CD8-positive, alpha-beta memory T cell (primary cell): ENCODE results near the gene CLEC20A. TPM values are rescaled to one million over a fixed set of nuclear protein-coding genes. Genes with fewer than 3 reads are reported as not detected.
A peak's percentile ranks its signal among the peaks of the same experiment; 100 is the strongest.

Experiments used
- CTCF ChIA-PET: fragments of 350-600 bp; sonication (Branson Sonifier 250); formaldehyde crosslinking; loops from one replicate; lab custom pipeline; 2021; ENCODE audit warnings: antibody characterized with exemption; lab: Charles Lee
- POLR2A ChIA-PET: fragments of 350-600 bp; sonication (Branson Sonifier 250); formaldehyde crosslinking; loops from one replicate; lab custom pipeline; 2021; ENCODE audit warnings: antibody characterized with exemption; lab: Charles Lee
- DNase-seq, 5 donors: peaks; one replicate each; pipeline versions ENCODE4 v3.0.0 to v3.0.0-alpha.2; 2020 to 2022; ENCODE audit warnings: mixed read lengths in 1 of 5
- H3K27ac ChIP-seq: one replicate; pipeline ENCODE4 v1.7.0; 2013; ENCODE audit warnings: low read depth, mild to moderate bottlenecking, low read length, moderate library complexity
- H3K27me3 ChIP-seq: 2 replicates; pipeline ENCODE4 v1.7.0; 2013; ENCODE audit warnings: low read length, mild to moderate bottlenecking; ENCODE audit not compliant: insufficient read depth, poor library complexity, severe bottlenecking
- H3K36me3 ChIP-seq: 2 replicates; pipeline ENCODE4 v1.7.0; 2013; ENCODE audit warnings: mild to moderate bottlenecking, low read length, moderate library complexity; ENCODE audit not compliant: insufficient read depth
- H3K4me1 ChIP-seq: 2 replicates; pipeline ENCODE4 v1.7.0; 2013; ENCODE audit warnings: mild to moderate bottlenecking, low read length, moderate library complexity; ENCODE audit not compliant: insufficient read depth
- H3K4me3 ChIP-seq: 2 replicates; pipeline ENCODE4 v1.7.0; 2013; ENCODE audit warnings: mild to moderate bottlenecking, low read length
- H3K9me3 ChIP-seq: 2 replicates; pipeline ENCODE4 v1.7.0; 2013; ENCODE audit warnings: mild to moderate bottlenecking, low read length
- H3K27ac Mint-ChIP-seq, 8 donors: one replicate each; pipeline ENCODE4 v1.8.0; 2020 to 2021; ENCODE audit warnings: mixed read lengths in 8 of 8, mild to moderate bottlenecking in 6 of 8, inconsistent platforms in 3 of 8, moderate library complexity in 3 of 8
- H3K27me3 Mint-ChIP-seq, 2 donors: one replicate each; pipeline ENCODE4 v1.8.0; 2020 to 2021; ENCODE audit warnings: mixed read lengths in 2 of 2, mild to moderate bottlenecking in 1 of 2, moderate library complexity in 1 of 2
- H3K36me3 Mint-ChIP-seq, 3 donors: one replicate each; pipeline ENCODE4 v1.8.0; 2020 to 2021; ENCODE audit warnings: mixed read lengths in 3 of 3, inconsistent platforms in 1 of 3, mild to moderate bottlenecking in 1 of 3
- H3K4me1 Mint-ChIP-seq, 3 donors: one replicate each; pipeline ENCODE4 v1.8.0; 2020 to 2021; ENCODE audit warnings: mixed read lengths in 3 of 3, inconsistent platforms in 1 of 3, mild to moderate bottlenecking in 1 of 3
- H3K4me3 Mint-ChIP-seq, 7 donors: one replicate each; pipeline ENCODE4 v1.8.0; 2020 to 2021; ENCODE audit warnings: mixed read lengths in 7 of 7, mild to moderate bottlenecking in 6 of 7, moderate library complexity in 4 of 7, inconsistent platforms in 2 of 7
- H3K9me3 Mint-ChIP-seq, 5 donors: one replicate each; pipeline ENCODE4 v1.8.0; 2020 to 2022; ENCODE audit warnings: mixed read lengths in 5 of 5, mild to moderate bottlenecking in 3 of 5, moderate library complexity in 2 of 5, inconsistent platforms in 1 of 5
- polyA plus RNA-seq: library from polyadenylated mRNA; unstranded; fragments of 300-500 nt; fragmentation: Illumina TruSeq; gene quantifications from one replicate; pipeline ENCODE4 v1.2.3, GENCODE V29; 2021
- total RNA-seq, 2 experiments: library from RNA; stranded (reverse); gene quantifications; one replicate each; pipeline ENCODE4 v1.2.3, GENCODE V29; 2021

CLEC20A gene
- total and polyA plus RNA-seq, 3 experiments from 2014 or later = not detected

DNA sequence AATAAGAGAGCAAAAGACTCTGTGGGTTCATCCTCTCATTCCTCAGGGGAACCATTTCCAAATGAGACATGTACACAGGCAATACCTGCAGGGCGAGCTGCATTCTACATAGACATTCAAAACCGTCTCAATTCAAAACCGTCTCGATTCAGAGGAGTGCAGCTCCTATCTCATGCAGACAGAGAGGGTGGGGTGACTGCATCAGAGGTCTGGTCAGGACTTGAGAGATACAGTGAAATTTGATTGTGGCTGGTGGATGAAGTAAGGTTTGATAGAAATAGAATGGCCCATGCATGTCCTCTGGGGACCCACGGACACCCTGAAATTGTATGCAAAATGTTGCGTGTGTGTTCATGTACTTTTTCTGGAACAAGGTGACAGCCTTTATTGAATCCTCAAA, 43.4 kb upstream of the CLEC20A start:
- ChIA-PET CTCF (interaction anchor here (1.6 to 4.4 kb wide), 3 partner anchors 8 to 463 kb away, joined by 4 to 23 read pairs (median 8); no protein-coding TSS in a partner anchor), POLR2A (no interaction called here)
- H3K27me3 ChIP-seq = no peaks in the 10 kb centered on the region
- no peak overlapping the region for H3K4me3 ChIP-seq
- Mint-ChIP-seq H3K27ac (peak overlapping the region in 2 of 8 donors; percentile 21 to 28), H3K27me3 (peaks cover 0 to 6% of the 10 kb centered on the region in 2 donors), H3K4me3 (peak overlapping the region in 6 of 7 donors; percentile 3 to 98 (median 54)), H3K36me3 (peaks cover 0 to 3% (median 0%) of the 10 kb centered on the region in 3 donors), H3K4me1 (peaks cover 0 to 24% (median 17%) of the 10 kb centered on the region in 3 donors), H3K9me3 (no peaks in the 10 kb centered on the region)
- no peaks in the 10 kb centered on the region for H3K9me3 ChIP-seq
- peaks cover 11% of the 10 kb centered on the region for H3K4me1 ChIP-seq
- DNase-seq = no peak
- H3K27ac ChIP-seq = no peak overlapping the region
- no peaks in the 10 kb centered on the region for H3K36me3 ChIP-seq

DNA sequence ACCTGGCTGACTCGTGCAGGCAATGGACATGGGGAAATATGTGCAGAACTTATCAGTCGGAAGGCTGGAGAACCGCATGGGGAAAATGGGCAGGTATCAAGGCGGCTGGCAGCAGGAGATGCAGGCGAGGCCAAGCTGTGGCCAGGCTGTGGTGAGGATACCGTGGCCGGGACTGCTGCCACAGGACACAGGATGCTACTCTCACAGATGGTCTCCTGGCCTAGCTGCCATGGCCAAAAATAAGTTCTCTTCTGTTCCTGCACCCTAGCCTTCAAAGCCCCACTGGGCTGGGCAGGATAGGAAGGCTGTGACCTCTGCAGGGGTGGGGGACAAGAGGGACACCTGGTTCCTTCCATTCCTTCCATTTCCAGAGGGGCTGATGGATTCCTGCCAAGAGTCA, 42.5 kb upstream of the CLEC20A start:
- Histone ChIP-seq H3K27ac (no peak overlapping the region), H3K27me3 (no peaks in the 10 kb centered on the region), H3K4me3 (no peak overlapping the region), H3K4me1 (peaks cover 11% of the 10 kb centered on the region), H3K36me3 (no peaks in the 10 kb centered on the region), H3K9me3 (no peaks in the 10 kb centered on the region)
- Mint-ChIP-seq H3K27ac (peak overlapping the region in 1 of 8 donors; percentile 38), H3K36me3 (peaks cover 0 to 3% (median 0%) of the 10 kb centered on the region in 3 donors), H3K4me3 (peak overlapping the region in 4 of 7 donors; percentile 21 to 98 (median 38)), H3K9me3 (no peaks in the 10 kb centered on the region), H3K27me3 (peaks cover 0 to 6% of the 10 kb centered on the region in 2 donors), H3K4me1 (peaks cover 0 to 24% (median 14%) of the 10 kb centered on the region in 3 donors)
- POLR2A ChIA-PET = no interaction called here
- no peak for DNase-seq
- CTCF ChIA-PET = interaction anchor here (1.6 to 4.4 kb wide), 2 partner anchors 11 to 464 kb away, joined by 4 to 23 read pairs; no protein-coding TSS in a partner anchor

DNA sequence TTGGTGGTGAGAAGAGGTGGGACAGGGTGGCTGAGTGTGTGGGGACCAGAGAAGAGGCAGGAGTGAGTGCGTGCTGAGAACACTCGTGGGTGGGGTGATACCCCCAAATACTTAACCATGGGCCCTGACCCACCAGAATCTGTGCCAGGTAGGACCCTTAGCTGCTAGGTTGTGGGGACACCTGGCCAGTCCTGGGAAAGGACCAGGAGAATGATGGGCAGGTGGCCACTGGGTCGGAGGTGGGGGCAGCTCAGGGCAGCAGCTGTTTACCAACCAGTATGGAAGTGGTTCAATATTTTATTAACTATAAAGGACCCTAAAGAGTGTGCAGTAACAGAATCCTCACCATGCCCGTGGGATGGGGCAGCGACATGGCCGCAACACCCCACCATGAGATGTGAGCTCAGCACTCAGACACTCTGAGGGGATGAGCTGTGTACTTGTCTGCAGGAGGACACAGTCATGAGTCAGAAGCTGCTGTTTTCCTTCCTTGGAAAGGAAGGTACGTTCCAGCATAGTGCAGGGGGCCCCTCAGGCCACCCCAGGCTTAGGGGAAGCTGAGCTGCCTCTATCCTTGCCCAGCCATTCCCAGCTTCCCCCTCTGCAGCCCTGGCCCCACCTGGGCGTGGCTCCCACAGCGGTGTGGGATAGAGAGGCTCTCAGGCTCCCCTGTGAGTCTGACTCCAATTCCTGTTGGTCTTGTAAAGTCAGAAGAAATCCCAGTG, 41.6 kb upstream of the CLEC20A start:
- Mint-ChIP-seq H3K27me3 (peaks cover 3 to 6% of the 10 kb centered on the region in 2 donors), H3K4me1 (peaks cover 0 to 20% (median 11%) of the 10 kb centered on the region in 3 donors), H3K27ac (peak overlapping the region in 1 of 8 donors; percentile 23), H3K36me3 (peaks cover 0 to 3% (median 0%) of the 10 kb centered on the region in 3 donors), H3K4me3 (no peak overlapping the region), H3K9me3 (no peaks in the 10 kb centered on the region)
- Histone ChIP-seq H3K36me3 (no peaks in the 10 kb centered on the region), H3K4me1 (peaks cover 11% of the 10 kb centered on the region), H3K9me3 (no peaks in the 10 kb centered on the region), H3K27ac (no peak overlapping the region), H3K27me3 (no peaks in the 10 kb centered on the region), H3K4me3 (no peak overlapping the region)
- no peak for DNase-seq
- ChIA-PET CTCF (no interaction called here), POLR2A (no interaction called here)

DNA sequence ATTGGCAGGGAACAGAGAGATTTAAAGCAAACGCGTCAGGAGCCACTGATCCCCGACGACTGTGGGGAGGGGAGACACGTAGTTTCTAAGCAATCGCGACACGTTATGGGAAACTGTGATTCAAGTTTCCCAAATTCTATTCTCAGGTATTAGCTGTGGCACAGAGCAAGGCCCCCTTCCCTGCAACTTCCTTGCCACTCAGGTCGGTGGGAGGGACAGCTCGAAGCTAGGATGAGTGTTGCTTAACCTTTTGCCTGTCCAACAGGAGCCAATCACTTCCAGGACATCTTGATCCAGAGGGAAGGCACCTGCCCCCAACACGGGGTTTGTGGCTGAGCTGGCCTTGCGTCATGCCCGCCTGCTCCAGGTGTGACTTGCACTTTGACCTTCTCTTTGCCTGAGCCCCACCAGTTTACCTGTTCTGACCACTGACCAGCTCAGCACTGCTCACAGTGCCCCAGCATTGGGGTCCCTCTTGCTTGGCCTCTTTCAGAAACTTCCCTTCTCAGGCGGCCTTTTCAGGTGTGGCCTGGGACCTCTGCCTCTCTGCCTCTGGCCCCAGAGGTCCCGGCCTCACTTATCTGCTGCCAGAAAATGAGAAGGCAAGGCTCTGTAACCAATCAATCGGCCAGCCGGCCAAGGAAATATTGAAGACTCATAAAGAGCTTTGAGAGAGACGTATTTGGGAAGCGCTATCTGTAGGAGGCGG, 40.8 kb upstream of the CLEC20A start:
- Mint-ChIP-seq H3K9me3 (no peaks in the 10 kb centered on the region), H3K4me1 (peaks cover 0 to 15% (median 8%) of the 10 kb centered on the region in 3 donors), H3K27ac (no peak overlapping the region), H3K4me3 (no peak overlapping the region), H3K27me3 (peaks cover 3 to 6% of the 10 kb centered on the region in 2 donors), H3K36me3 (peaks cover 0 to 3% (median 0%) of the 10 kb centered on the region in 3 donors)
- H3K36me3 ChIP-seq = no peaks in the 10 kb centered on the region
- POLR2A ChIA-PET = no interaction called here
- no peaks in the 10 kb centered on the region for H3K27me3 ChIP-seq
- H3K4me3 ChIP-seq = no peak overlapping the region
- H3K4me1 ChIP-seq = peaks cover 7% of the 10 kb centered on the region
- CTCF ChIA-PET = interaction anchor here (2.0 kb wide), 1 partner anchor 466 kb away, joined by 6 read pairs; no protein-coding TSS in a partner anchor
- H3K27ac ChIP-seq = no peak overlapping the region
- no peak for DNase-seq
- no peaks in the 10 kb centered on the region for H3K9me3 ChIP-seq

DNA sequence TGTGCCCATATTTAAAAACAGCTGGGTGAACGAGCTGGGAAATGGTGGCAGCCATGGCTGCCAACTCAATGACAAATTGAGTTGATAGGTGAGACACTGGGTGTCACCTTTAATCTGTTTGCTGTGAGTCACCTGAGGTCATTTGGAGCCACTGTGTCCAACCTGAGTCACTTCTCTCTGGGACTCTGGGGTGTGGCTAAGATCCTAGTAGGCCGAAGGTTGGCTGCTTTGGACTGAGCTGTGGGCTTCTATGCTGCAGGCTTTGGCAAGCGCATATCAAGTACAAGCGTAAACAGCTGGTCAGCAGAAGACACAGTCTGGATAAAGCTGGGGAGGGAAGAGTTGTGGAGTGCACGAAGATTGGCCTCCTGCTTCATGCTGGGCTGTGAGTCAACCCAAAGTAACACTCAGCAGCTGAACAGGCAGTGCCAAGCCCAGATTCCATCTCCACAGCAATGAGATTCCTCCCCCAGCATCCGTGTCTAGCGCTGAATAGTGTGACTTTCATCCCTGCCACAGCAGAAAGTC, 40.1 kb upstream of the CLEC20A start:
- no peak overlapping the region for H3K4me3 Mint-ChIP-seq
- no peaks in the 10 kb centered on the region for H3K36me3 ChIP-seq
- no peaks in the 10 kb centered on the region for H3K9me3 Mint-ChIP-seq
- H3K9me3 ChIP-seq = no peaks in the 10 kb centered on the region
- no peak overlapping the region for H3K27ac ChIP-seq
- peaks cover 6 to 7% of the 10 kb centered on the region in 2 donors for H3K27me3 Mint-ChIP-seq
- H3K27ac Mint-ChIP-seq = no peak overlapping the region
- H3K4me1 ChIP-seq = peaks cover 8% of the 10 kb centered on the region
- H3K4me3 ChIP-seq = no peak overlapping the region
- no peaks in the 10 kb centered on the region for H3K36me3 Mint-ChIP-seq
- no peaks in the 10 kb centered on the region for H3K27me3 ChIP-seq
- no peak for DNase-seq
- ChIA-PET POLR2A (no interaction called here), CTCF (interaction anchor here (2.0 kb wide), 1 partner anchor 466 kb away, joined by 6 read pairs; no protein-coding TSS in a partner anchor)
- H3K4me1 Mint-ChIP-seq = peaks cover 0 to 13% (median 10%) of the 10 kb centered on the region in 3 donors

DNA sequence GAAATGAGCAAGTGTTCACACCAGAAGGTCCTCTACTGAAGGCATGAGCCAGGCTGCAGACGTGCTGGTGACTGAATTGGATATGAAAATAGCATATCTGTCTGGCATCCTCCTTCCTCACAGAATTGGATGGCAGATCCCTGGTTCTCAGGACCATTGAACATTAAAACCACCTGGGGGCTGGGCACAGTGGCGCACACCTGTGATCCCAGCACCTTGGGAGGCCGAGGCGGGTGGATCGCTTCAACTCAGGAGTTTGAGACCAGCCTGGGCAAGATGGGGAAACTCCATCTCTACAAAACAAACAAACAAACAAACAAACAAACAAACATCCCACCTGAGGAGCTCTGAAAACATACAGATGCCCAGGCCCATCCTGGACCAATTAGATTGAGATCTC, 39.6 kb upstream of the CLEC20A start:
- Mint-ChIP-seq H3K4me3 (no peak overlapping the region), H3K9me3 (no peaks in the 10 kb centered on the region), H3K27ac (no peak overlapping the region), H3K27me3 (peaks cover 6 to 7% of the 10 kb centered on the region in 2 donors), H3K36me3 (no peaks in the 10 kb centered on the region), H3K4me1 (peaks cover 0 to 7% (median 6%) of the 10 kb centered on the region in 3 donors)
- Histone ChIP-seq H3K9me3 (no peaks in the 10 kb centered on the region), H3K36me3 (no peaks in the 10 kb centered on the region), H3K27ac (no peak overlapping the region), H3K4me1 (peaks cover 4% of the 10 kb centered on the region), H3K4me3 (no peak overlapping the region), H3K27me3 (no peaks in the 10 kb centered on the region)
- DNase-seq = no peak
- ChIA-PET CTCF (interaction anchor here (2.0 kb wide), 1 partner anchor 467 kb away, joined by 6 read pairs; no protein-coding TSS in a partner anchor), POLR2A (no interaction called here)

DNA sequence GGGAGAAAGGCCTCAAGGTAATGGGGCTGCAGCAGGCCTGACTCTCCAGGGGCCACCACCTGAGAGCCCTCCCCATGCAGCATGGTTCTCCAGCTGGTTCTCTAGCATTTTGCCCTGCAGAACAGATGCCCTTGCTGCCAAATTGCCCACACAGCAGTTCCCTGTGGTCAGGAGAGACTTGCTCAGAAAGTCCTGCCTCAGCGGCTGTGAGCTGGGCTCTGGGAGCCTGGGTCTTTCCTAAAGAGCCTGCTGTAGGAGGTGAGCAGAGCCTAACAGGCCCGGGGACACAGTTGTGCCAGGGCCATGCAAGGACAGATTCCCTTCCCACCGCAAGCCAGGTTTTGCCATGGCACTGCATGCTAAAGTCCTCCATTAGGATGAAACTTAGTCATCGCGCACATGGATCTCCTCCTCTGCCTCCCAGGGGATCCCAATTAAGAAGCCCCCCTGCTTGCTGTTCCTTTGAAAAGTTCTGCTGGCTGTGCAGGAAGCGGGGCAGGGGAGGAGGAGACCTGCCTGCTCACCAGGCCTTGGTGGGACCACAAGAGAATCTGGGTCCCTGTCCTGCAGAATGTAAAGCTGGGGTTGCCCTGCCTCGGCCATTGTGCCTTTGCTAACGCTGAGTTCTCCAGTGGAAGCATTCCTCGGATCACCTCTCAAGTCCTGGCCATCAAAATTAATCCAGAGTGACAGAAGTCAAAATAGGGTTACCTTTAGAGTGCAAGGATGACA, 37.5 kb upstream of the CLEC20A start:
- no peak for DNase-seq
- Mint-ChIP-seq H3K4me3 (no peak overlapping the region), H3K9me3 (no peaks in the 10 kb centered on the region), H3K27me3 (peaks cover 6 to 7% of the 10 kb centered on the region in 2 donors), H3K4me1 (peaks cover 0 to 5% (median 2%) of the 10 kb centered on the region in 3 donors), H3K27ac (no peak overlapping the region), H3K36me3 (no peaks in the 10 kb centered on the region)
- Histone ChIP-seq H3K9me3 (no peaks in the 10 kb centered on the region), H3K4me3 (no peak overlapping the region), H3K36me3 (no peaks in the 10 kb centered on the region), H3K27me3 (no peaks in the 10 kb centered on the region), H3K4me1 (peaks cover 4% of the 10 kb centered on the region), H3K27ac (no peak overlapping the region)
- ChIA-PET CTCF (interaction anchor here (2.1 to 2.9 kb wide), 3 partner anchors 9 to 220 kb away, joined by 10 to 12 read pairs (median 10); no protein-coding TSS in a partner anchor), POLR2A (no interaction called here)
